ENCODE measurements around the gene ME3.

ME3 gene

DNA sequence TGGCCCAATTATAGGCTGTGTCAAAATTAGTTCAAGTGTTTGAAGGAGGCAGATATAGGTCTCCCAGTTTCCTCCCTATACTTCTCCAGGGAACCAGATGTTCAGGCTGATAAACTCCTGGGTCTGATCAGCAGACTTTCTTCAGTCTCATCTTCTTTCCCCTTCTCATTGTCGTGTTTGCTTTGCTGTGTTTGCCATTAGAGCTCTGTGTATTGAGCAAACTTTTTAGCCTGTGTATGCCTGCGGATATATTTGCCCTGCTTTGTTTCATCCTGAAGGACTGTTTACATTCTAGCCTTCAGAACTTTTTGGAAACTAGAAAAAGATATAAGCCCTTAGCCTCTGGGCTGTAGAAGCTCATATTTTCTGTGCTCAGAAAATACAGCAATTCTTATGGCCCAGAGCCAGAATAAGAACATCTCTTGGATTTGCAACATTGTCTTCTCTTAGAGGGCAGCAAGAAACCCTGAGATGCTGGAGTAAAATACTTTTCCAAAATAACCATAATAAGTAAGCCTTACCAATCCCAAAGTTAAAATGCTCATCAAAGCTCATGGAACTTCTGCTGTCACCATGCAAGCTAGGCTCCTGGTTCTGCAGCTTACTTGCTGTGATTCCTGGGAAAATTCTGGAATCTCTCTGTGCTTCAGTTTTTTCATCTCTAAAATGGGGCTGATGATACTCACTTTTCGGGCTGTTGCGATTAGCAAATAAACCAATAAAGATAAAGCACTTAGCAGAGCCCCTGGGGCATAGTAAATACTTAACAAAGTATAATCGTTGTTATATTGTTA, 34.1 kb upstream of the ME3 start:
- peaks cover 1% of the 10 kb centered on the region for H3K27me3 ChIP-seq (ENCODE audit: insufficient read depth, low read length, poor library complexity)
- no peak overlapping the region for H3K23ac ChIP-seq (ENCODE audit: low read length)
- H3K79me1 ChIP-seq (ENCODE audit: low read length), result no peaks in the 10 kb centered on the region
- no peak overlapping the region for H4K5ac ChIP-seq (ENCODE audit: low read length)
- no peaks in the 10 kb centered on the region for H3K36me3 ChIP-seq (ENCODE audit: control insufficient read depth, insufficient read depth, low read length)
- no peak overlapping the region for H2BK5ac ChIP-seq (ENCODE audit: low read length)
- no peaks in the 10 kb centered on the region for H3K4me1 ChIP-seq (ENCODE audit: control insufficient read depth, low read depth, low read length)
- no peak overlapping the region for H3K9ac ChIP-seq (ENCODE audit: low read length)
- WGBS (ENCODE audit: extremely low coverage, insufficient coverage, low lambda C conversion rate), result no CpG with 5 or more reads among the region's 5 CpGs
- H3K79me2 ChIP-seq (ENCODE audit: control insufficient read depth, insufficient read depth, low read length), result no peaks in the 10 kb centered on the region
- H3K18ac ChIP-seq (ENCODE audit: low read length), result no peak overlapping the region
- H2BK15ac ChIP-seq (replicated peaks; ENCODE audit: low read depth), result no peak overlapping the region
- H2BK120ac ChIP-seq (ENCODE audit: low read depth, low read length), result no peak overlapping the region
- no peak overlapping the region for H4K8ac ChIP-seq (ENCODE audit: low read depth, low read length)
- no peak for DNase-seq
- no peak overlapping the region for H3K4me2 ChIP-seq (ENCODE audit: low read length)
- no peak overlapping the region for H3K4me3 ChIP-seq (ENCODE audit: low read length)
- H3K4ac ChIP-seq (ENCODE audit: low read depth, low read length), result no peak overlapping the region
- H3K56ac ChIP-seq (ENCODE audit: low read length), result no peak overlapping the region
- no peak overlapping the region for H2AK5ac ChIP-seq (ENCODE audit: low read length)
- H3K27ac ChIP-seq (ENCODE audit: low read depth, low read length), result no peak overlapping the region

DNA sequence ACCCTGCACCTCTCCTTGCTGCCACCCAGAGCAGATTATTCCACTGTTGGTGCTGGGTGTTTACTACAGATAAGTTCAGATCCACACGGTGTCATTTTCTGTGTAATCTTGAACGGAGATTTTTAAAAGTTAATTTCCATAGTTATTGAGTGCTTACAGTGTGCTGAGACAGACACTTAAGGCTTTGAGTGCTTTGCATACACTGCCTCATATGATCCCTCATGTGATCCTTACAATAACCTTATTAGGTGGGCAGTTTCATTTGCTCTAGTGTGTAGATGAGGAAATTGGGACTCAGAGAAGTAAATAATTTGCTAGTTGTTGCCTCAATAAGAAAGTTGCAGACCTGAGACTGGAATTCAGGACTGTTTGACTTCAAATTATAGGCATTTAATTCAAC, 32.3 kb upstream of the ME3 start:
- Histone ChIP-seq H2BK120ac (ENCODE audit: low read depth, low read length) (no peak overlapping the region), H3K27ac (ENCODE audit: low read depth, low read length) (no peak overlapping the region), H2AK5ac (ENCODE audit: low read length) (no peak overlapping the region), H3K4me3 (ENCODE audit: low read length) (no peak overlapping the region), H3K79me2 (ENCODE audit: control insufficient read depth, insufficient read depth, low read length) (no peaks in the 10 kb centered on the region), H4K5ac (ENCODE audit: low read length) (no peak overlapping the region), H2BK5ac (ENCODE audit: low read length) (no peak overlapping the region), H3K18ac (ENCODE audit: low read length) (no peak overlapping the region), H3K9ac (ENCODE audit: low read length) (no peak overlapping the region), H4K8ac (ENCODE audit: low read depth, low read length) (no peak overlapping the region), H3K23ac (ENCODE audit: low read length) (no peak overlapping the region), H3K79me1 (ENCODE audit: low read length) (no peaks in the 10 kb centered on the region), H3K36me3 (ENCODE audit: control insufficient read depth, insufficient read depth, low read length) (no peaks in the 10 kb centered on the region), H3K27me3 (ENCODE audit: insufficient read depth, low read length, poor library complexity) (peaks cover 1% of the 10 kb centered on the region), H3K4me1 (ENCODE audit: control insufficient read depth, low read depth, low read length) (no peaks in the 10 kb centered on the region), H3K4ac (ENCODE audit: low read depth, low read length) (no peak overlapping the region), H2BK15ac (replicated peaks; ENCODE audit: low read depth) (no peak overlapping the region), H3K4me2 (ENCODE audit: low read length) (no peak overlapping the region), H3K56ac (ENCODE audit: low read length) (no peak overlapping the region)
- no peak for DNase-seq
- WGBS (ENCODE audit: extremely low coverage, insufficient coverage, low lambda C conversion rate), result no CpG with 5 or more reads among the region's 2 CpGs

DNA sequence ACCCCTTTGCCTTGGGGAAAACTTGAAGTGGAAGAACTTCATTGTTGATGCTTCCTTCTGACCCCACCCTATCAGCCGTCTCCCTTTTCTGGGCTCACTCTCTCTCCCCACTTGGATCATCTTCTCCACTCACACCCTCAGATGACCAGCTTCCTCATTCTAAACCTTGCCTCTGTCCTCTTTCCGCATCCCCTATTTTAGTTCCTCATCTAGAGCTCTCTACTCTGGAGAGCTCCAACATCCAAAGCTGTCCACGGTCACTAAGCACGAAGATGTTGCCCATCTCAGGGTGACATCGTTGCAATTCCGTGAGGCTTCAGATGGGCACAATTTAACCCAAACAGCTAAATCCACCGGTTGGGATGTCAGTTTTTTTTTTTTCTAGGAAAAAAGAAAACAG, 31.6 kb upstream of the ME3 start:
- H3K79me1 ChIP-seq (ENCODE audit: low read length), result no peaks in the 10 kb centered on the region
- no peak overlapping the region for H3K4ac ChIP-seq (ENCODE audit: low read depth, low read length)
- no peak overlapping the region for H3K4me3 ChIP-seq (ENCODE audit: low read length)
- no peak for DNase-seq
- H3K79me2 ChIP-seq (ENCODE audit: control insufficient read depth, insufficient read depth, low read length), result no peaks in the 10 kb centered on the region
- H2BK15ac ChIP-seq (replicated peaks; ENCODE audit: low read depth), result no peak overlapping the region
- no peak overlapping the region for H3K4me2 ChIP-seq (ENCODE audit: low read length)
- no peak overlapping the region for H3K18ac ChIP-seq (ENCODE audit: low read length)
- H3K36me3 ChIP-seq (ENCODE audit: control insufficient read depth, insufficient read depth, low read length), result no peaks in the 10 kb centered on the region
- H2BK5ac ChIP-seq (ENCODE audit: low read length), result no peak overlapping the region
- H4K8ac ChIP-seq (ENCODE audit: low read depth, low read length), result no peak overlapping the region
- H3K27ac ChIP-seq (ENCODE audit: low read depth, low read length), result no peak overlapping the region
- H3K27me3 ChIP-seq (ENCODE audit: insufficient read depth, low read length, poor library complexity), result peaks cover 1% of the 10 kb centered on the region
- WGBS (ENCODE audit: extremely low coverage, insufficient coverage, low lambda C conversion rate), result no CpG with 5 or more reads among the region's 7 CpGs
- no peak overlapping the region for H2AK5ac ChIP-seq (ENCODE audit: low read length)
- H3K56ac ChIP-seq (ENCODE audit: low read length), result no peak overlapping the region
- H4K5ac ChIP-seq (ENCODE audit: low read length), result no peak overlapping the region
- no peak overlapping the region for H2BK120ac ChIP-seq (ENCODE audit: low read depth, low read length)
- no peak overlapping the region for H3K23ac ChIP-seq (ENCODE audit: low read length)
- H3K4me1 ChIP-seq (ENCODE audit: control insufficient read depth, low read depth, low read length), result no peaks in the 10 kb centered on the region
- H3K9ac ChIP-seq (ENCODE audit: low read length), result no peak overlapping the region

DNA sequence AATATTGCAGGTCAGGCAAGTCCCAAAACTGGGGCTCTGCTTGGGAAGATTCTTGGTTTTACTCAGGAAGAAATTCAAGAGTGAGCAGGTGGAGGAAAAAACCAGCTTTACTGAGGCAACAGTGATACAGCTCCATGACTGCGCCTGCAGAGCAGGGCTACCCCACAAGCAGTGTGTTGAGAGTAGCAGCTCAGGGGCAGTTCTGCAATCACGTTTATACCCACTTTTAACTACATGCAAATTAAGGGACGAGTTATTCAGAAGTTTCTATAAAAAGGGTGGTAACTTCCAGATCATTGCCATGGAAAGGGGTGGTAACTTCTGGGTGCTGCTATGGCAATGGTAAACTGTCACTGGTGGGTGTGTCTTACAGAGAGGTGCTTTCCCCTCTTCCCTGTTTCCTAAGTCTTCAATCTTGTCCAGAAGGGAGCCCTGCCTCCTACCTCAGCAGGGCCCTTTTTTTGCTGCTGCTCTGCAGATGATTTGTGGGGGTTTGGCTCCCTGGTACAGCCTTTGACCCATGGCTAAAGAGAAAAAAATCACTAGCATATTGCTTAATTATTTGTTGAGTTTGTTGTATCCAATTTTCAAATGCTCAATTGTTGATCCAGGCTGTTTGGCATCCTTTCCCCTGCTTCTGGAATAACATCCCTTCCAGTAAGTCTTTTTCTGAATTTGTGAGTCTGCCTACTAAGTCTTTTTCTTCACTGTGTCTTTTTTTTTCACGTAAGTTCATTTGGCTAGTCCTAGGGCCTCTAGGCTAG, 30.0 kb upstream of the ME3 start:
- no peaks in the 10 kb centered on the region for H3K36me3 ChIP-seq (ENCODE audit: control insufficient read depth, insufficient read depth, low read length)
- no peak overlapping the region for H2BK5ac ChIP-seq (ENCODE audit: low read length)
- H3K4me2 ChIP-seq (ENCODE audit: low read length), result no peak overlapping the region
- H2BK120ac ChIP-seq (ENCODE audit: low read depth, low read length), result no peak overlapping the region
- H3K27ac ChIP-seq (ENCODE audit: low read depth, low read length), result no peak overlapping the region
- no peak overlapping the region for H2BK15ac ChIP-seq (replicated peaks; ENCODE audit: low read depth)
- no peak overlapping the region for H3K9ac ChIP-seq (ENCODE audit: low read length)
- peaks cover 1% of the 10 kb centered on the region for H3K27me3 ChIP-seq (ENCODE audit: insufficient read depth, low read length, poor library complexity)
- H3K4ac ChIP-seq (ENCODE audit: low read depth, low read length), result no peak overlapping the region
- no peak for DNase-seq
- WGBS (ENCODE audit: extremely low coverage, insufficient coverage, low lambda C conversion rate), result no CpG with 5 or more reads among the region's 4 CpGs
- no peaks in the 10 kb centered on the region for H3K4me1 ChIP-seq (ENCODE audit: control insufficient read depth, low read depth, low read length)
- no peak overlapping the region for H3K18ac ChIP-seq (ENCODE audit: low read length)
- H2AK5ac ChIP-seq (ENCODE audit: low read length), result no peak overlapping the region
- H3K79me2 ChIP-seq (ENCODE audit: control insufficient read depth, insufficient read depth, low read length), result no peaks in the 10 kb centered on the region
- H4K5ac ChIP-seq (ENCODE audit: low read length), result no peak overlapping the region
- no peak overlapping the region for H3K56ac ChIP-seq (ENCODE audit: low read length)
- no peak overlapping the region for H3K23ac ChIP-seq (ENCODE audit: low read length)
- no peak overlapping the region for H4K8ac ChIP-seq (ENCODE audit: low read depth, low read length)
- H3K79me1 ChIP-seq (ENCODE audit: low read length), result no peaks in the 10 kb centered on the region
- no peak overlapping the region for H3K4me3 ChIP-seq (ENCODE audit: low read length)

DNA sequence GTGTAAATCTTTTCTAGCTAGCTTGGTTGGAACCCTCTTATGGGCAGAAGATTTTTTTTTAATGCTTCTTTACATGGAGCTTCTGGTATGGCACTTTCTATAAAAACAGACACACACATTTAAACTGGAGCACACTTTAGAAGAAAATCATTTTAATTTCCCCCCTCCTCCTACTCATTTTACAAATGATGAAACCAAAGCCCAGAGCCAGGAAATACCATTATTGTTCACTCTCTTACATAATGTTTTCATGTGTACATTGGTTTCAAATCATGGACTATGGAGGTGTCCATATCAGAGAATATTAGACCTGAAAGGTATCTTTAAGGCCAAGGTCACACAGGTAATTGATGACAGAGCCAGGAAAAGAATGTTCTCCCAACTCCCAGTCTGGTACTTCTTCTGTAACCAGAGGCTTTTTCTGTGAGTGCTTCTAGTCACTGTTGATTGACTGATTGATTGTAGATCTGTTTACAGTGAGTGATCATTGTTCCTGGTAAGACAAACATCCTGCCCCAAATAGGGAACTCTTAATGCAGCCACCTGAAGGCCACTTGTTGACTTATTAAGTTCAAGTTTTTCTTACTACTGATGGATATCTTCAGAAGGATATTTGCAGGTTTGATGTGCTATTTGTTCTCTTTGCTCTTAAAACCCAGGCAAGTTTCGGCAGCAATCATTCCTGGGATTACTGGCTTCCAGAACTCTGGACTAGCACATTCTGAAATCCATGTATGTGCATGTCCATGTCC, 26.8 kb upstream of the ME3 start:
- H2AK5ac ChIP-seq (ENCODE audit: low read length), result no peak overlapping the region
- H3K9ac ChIP-seq (ENCODE audit: low read length), result no peak overlapping the region
- no peak for DNase-seq
- H2BK15ac ChIP-seq (replicated peaks; ENCODE audit: low read depth), result peak overlapping the region; percentile 65
- H3K79me2 ChIP-seq (ENCODE audit: control insufficient read depth, insufficient read depth, low read length), result no peaks in the 10 kb centered on the region
- H4K8ac ChIP-seq (ENCODE audit: low read depth, low read length), result no peak overlapping the region
- H3K4me3 ChIP-seq (ENCODE audit: low read length), result no peak overlapping the region
- H3K27me3 ChIP-seq (ENCODE audit: insufficient read depth, low read length, poor library complexity), result no peaks in the 10 kb centered on the region
- H3K23ac ChIP-seq (ENCODE audit: low read length), result no peak overlapping the region
- no peak overlapping the region for H3K27ac ChIP-seq (ENCODE audit: low read depth, low read length)
- H3K18ac ChIP-seq (ENCODE audit: low read length), result no peak overlapping the region
- H3K79me1 ChIP-seq (ENCODE audit: low read length), result no peaks in the 10 kb centered on the region
- H3K4me2 ChIP-seq (ENCODE audit: low read length), result no peak overlapping the region
- no peaks in the 10 kb centered on the region for H3K36me3 ChIP-seq (ENCODE audit: control insufficient read depth, insufficient read depth, low read length)
- no peak overlapping the region for H2BK120ac ChIP-seq (ENCODE audit: low read depth, low read length)
- H3K56ac ChIP-seq (ENCODE audit: low read length), result no peak overlapping the region
- no peaks in the 10 kb centered on the region for H3K4me1 ChIP-seq (ENCODE audit: control insufficient read depth, low read depth, low read length)
- no CpG with 5 or more reads among the region's 1 CpG for WGBS (ENCODE audit: extremely low coverage, insufficient coverage, low lambda C conversion rate)
- H4K5ac ChIP-seq (ENCODE audit: low read length), result no peak overlapping the region
- no peak overlapping the region for H2BK5ac ChIP-seq (ENCODE audit: low read length)
- no peak overlapping the region for H3K4ac ChIP-seq (ENCODE audit: low read depth, low read length)

All from mesendoderm (in vitro differentiated cells).